ENCODE measurements around the gene IGHMBP2.

Gene IGHMBP2

DNA sequence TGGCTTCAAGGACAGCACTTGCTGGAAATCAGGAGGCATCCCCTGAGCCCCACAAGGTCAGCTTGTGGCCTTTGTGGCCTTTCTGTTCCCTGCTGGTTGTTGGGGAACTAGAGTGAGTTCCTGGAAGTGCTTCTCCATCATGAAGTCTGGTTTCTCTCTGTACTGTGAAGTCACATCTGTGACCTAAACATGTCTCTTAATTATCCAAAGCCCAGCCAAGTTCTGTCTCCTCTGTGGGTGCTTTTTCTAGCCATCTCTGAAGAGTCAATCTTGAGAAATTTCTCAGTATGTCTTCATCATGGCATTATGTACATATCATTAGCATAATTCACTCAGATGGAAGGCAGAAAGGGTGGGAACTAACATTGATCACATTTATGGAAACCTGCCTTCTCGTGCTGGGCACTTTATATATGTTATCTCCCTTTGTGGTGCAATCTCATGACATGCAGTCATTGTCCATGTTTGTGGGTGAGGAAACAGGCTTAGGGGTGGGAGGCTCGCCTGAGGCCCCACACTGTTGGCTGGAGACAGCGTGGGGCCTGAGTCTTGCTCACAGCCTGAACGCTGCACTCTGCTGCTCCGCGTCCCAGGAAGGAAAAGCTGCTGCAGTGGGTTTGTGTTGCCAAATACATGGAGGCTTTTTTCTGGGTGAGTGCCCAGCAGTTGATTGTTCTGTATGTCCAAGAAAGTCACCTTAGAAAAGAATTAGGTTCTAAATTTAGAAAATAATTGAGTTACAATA, 24.6 kb downstream of the IGHMBP2 start:
- peaks cover 5 to 97% of the 10 kb centered on the region in 2 experiments; a peak in 2 of 3 replicates for H3K36me3 ChIP-seq (ENCODE audit: control insufficient read depth in 2 of 2, insufficient read depth in 1 of 2, low read length in 2 of 2)
- CTCF ChIA-PET = interaction anchor here (0.6 kb wide), 1 partner anchor 436 kb away, joined by 5 read pairs; no protein-coding TSS in a partner anchor

DNA sequence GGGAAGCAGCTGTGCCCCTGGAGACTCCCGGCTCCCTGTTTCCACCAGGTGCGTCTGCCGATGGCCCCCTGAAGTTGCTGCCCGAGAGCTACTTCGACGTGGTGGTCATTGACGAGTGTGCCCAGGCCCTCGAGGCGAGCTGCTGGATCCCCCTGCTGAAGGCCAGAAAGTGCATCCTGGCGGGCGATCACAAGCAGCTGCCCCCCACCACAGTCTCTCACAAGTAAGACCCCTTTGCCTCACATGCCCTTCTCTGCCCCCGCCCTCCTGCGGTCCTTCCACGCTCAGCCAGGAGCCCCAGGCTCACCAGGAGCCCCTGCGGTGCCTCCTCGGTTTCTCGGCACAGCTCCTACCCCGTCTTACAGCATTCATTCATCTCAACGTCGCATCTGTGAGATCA, 25.4 kb downstream of the IGHMBP2 start:
- H3K27ac ChIP-seq (ENCODE audit: extremely low read depth, low read depth, low read length) = no peak overlapping the region
- POLR2A ChIA-PET = no interaction called here
- no peaks in the 10 kb centered on the region for H3K4me1 ChIP-seq (ENCODE audit: control insufficient read depth, insufficient read depth, low read length)
- no peak for TF ChIP-seq KLF9 (tag by site-specific recombination; IDR thresholded peaks at IDR 0.05; ENCODE audit: low read depth)
- no peak for TF ChIP-seq ZNF423 (tag by site-specific recombination; IDR thresholded peaks at IDR 0.05)
- TF ChIP-seq ZNF10 (tag by site-specific recombination; IDR thresholded peaks at IDR 0.05) = no peak
- no peak for TF ChIP-seq ZNF837 (tag by site-specific recombination; IDR thresholded peaks at IDR 0.05)
- TF ChIP-seq ZNF658 (tag by site-specific recombination; IDR thresholded peaks at IDR 0.05) = no peak
- no peak for TF ChIP-seq GLIS2 (tag by site-specific recombination; IDR thresholded peaks at IDR 0.05)
- TF ChIP-seq, protein P1, sequence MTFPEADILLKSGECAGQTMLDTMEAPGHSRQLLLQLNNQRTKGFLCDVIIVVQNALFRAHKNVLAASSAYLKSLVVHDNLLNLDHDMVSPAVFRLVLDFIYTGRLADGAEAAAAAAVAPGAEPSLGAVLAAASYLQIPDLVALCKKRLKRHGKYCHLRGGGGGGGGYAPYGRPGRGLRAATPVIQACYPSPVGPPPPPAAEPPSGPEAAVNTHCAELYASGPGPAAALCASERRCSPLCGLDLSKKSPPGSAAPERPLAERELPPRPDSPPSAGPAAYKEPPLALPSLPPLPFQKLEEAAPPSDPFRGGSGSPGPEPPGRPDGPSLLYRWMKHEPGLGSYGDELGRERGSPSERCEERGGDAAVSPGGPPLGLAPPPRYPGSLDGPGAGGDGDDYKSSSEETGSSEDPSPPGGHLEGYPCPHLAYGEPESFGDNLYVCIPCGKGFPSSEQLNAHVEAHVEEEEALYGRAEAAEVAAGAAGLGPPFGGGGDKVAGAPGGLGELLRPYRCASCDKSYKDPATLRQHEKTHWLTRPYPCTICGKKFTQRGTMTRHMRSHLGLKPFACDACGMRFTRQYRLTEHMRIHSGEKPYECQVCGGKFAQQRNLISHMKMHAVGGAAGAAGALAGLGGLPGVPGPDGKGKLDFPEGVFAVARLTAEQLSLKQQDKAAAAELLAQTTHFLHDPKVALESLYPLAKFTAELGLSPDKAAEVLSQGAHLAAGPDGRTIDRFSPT (tag by site-specific recombination; IDR thresholded peaks at IDR 0.05) = no peak
- peaks cover 5 to 97% of the 10 kb centered on the region in 2 experiments; a peak in 2 of 3 replicates for H3K36me3 ChIP-seq (ENCODE audit: control insufficient read depth in 2 of 2, insufficient read depth in 1 of 2, low read length in 2 of 2)
- no peak overlapping the region for H3K4me3 ChIP-seq (ENCODE audit: low read depth, low read length)
- H3K9me3 ChIP-seq (ENCODE audit: control insufficient read depth, insufficient read depth, low read depth, low read length) = no peaks in the 10 kb centered on the region
- CTCF ChIA-PET = no interaction called here

More for the DNA sequence above, 24.6 kb downstream of the IGHMBP2 start:
- TF ChIP-seq ZNF544 (tag by site-specific recombination; IDR thresholded peaks at IDR 0.05) (no peak), ZEB2 (tag by site-specific recombination; IDR thresholded peaks at IDR 0.05) (no peak)
- Histone ChIP-seq H3K27ac (ENCODE audit: extremely low read depth, low read depth, low read length) (no peak overlapping the region), H3K4me3 (ENCODE audit: low read depth, low read length) (no peak overlapping the region), H3K4me1 (ENCODE audit: control insufficient read depth, insufficient read depth, low read length) (no peaks in the 10 kb centered on the region), H3K9me3 (ENCODE audit: control insufficient read depth, insufficient read depth, low read depth, low read length) (no peaks in the 10 kb centered on the region)
- POLR2A ChIA-PET = no interaction called here

DNA sequence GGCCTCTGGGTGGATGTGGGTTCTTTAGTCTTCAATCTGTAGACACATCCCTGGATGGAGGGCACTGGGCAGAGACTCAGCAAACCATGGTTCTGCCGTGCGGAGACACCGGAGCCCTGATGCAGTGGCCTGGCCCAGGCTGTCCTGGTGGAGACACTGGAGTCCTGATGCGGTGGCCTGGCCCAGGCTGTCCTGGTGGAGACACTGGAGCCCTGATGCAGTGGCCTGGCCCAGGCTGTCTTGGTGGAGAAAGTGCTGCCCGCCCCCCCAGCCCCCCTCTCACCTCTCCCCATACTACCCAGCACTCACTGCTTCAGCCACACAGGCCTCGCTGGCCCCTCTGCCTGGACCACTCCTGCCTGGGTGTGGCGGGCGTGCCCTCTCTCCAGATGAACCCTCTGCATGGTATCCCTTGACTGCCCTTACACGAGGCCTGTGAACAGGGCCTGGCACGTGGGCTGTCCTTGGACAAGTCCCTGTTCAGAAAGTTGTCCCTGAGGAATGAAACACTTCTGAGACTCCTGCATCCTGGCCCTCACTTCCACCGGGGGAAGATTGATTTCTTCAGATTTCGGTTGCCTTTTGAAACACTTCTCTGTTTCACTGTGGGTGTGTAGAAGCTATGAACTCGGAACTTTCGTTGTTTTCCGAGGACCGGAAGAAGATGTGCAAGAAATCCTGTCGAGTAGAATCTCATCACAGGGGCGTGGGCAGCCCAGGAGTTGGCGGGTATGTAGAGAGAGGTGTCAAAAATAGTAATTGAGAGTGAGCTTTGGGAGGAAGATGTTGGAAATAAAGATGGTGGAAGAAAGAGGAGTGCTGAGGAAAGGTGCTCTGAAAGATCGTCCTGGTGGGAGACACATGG, 26.2 kb downstream of the IGHMBP2 start:
- TF ChIP-seq ZNF248 (tag by site-specific recombination; IDR thresholded peaks at IDR 0.05) (no peak), ZNF2 (tag by site-specific recombination; IDR thresholded peaks at IDR 0.05) (no peak)
- CTCF ChIA-PET = no interaction called here
- H3K4me3 ChIP-seq (ENCODE audit: low read depth, low read length) = no peak overlapping the region
- POLR2A ChIA-PET = no interaction called here
- H3K27ac ChIP-seq (ENCODE audit: extremely low read depth, low read depth, low read length) = no peak overlapping the region
- H3K9me3 ChIP-seq (ENCODE audit: control insufficient read depth, insufficient read depth, low read depth, low read length) = no peaks in the 10 kb centered on the region
- peaks cover 5 to 97% of the 10 kb centered on the region in 2 experiments; a peak in 2 of 3 replicates for H3K36me3 ChIP-seq (ENCODE audit: control insufficient read depth in 2 of 2, insufficient read depth in 1 of 2, low read length in 2 of 2)
- no peaks in the 10 kb centered on the region for H3K4me1 ChIP-seq (ENCODE audit: control insufficient read depth, insufficient read depth, low read length)

DNA sequence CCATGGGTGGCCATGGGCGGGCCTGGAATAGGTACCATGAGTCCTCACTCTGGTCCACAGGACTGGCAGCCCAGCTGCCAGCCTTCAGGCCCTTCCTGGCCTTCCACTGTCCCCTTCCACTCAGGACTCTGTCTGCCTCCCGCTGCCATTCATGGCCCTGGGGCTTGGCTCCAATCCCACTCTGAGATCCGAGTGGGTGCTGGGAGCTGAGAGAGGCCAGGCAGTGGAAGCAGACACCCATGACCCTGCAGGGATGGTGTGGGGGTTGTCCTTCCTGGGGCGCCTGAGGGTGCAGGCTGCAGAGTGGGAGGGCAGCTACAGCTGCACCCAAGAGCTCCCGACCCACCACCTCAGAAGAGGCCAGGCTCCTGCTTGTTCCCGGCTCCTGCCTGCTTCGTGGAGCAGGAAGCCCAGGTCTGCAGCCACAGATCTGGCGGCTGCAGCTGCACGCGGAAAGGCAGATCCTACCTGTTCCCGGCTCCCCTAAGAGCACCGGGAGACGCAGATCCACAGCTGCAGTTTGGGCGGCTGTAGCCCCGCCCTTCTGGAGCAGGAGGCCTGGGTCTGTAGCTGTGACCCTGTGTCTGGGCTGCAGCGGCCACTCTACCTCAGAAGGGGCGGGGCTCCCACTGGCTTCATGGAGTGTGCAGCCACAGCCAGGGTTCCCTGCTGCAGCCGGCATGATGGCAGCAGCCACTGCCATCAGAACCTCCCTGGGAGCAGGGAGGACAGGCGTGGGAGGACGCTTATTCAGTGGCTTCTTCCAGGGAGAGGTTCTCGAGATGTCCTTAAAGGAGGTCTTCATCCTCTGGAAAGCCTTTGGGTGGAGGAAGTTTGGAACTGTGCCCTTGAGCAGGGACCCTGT, 27.5 kb downstream of the IGHMBP2 start:
- Histone ChIP-seq H3K4me1 (ENCODE audit: control insufficient read depth, insufficient read depth, low read length) (no peaks in the 10 kb centered on the region), H3K4me3 (ENCODE audit: low read depth, low read length) (no peak overlapping the region), H3K9me3 (ENCODE audit: control insufficient read depth, insufficient read depth, low read depth, low read length) (no peaks in the 10 kb centered on the region), H3K27ac (ENCODE audit: extremely low read depth, low read depth, low read length) (no peak overlapping the region), H3K36me3 (ENCODE audit: control insufficient read depth in 2 of 2, insufficient read depth in 1 of 2, low read length in 2 of 2) (peaks cover 5 to 97% of the 10 kb centered on the region in 2 experiments; a peak in 2 of 3 replicates)
- ChIA-PET POLR2A (no interaction called here), CTCF (interaction anchor here (0.5 kb wide), 1 partner anchor 490 kb away, joined by 3 read pairs; no protein-coding TSS in a partner anchor)
- no peak for TF ChIP-seq ZNF792 (tag by site-specific recombination; IDR thresholded peaks at IDR 0.05)
- no peak for TF ChIP-seq ZSCAN18 (tag by site-specific recombination; IDR thresholded peaks at IDR 0.05)
- TF ChIP-seq, protein P2, sequence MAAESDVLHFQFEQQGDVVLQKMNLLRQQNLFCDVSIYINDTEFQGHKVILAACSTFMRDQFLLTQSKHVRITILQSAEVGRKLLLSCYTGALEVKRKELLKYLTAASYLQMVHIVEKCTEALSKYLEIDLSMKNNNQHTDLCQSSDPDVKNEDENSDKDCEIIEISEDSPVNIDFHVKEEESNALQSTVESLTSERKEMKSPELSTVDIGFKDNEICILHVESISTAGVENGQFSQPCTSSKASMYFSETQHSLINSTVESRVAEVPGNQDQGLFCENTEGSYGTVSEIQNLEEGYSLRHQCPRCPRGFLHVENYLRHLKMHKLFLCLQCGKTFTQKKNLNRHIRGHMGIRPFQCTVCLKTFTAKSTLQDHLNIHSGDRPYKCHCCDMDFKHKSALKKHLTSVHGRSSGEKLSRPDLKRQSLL (tag by site-specific recombination; IDR thresholded peaks at IDR 0.05) = no peak
